ENCODE data around the gene SLAIN2. TPM values are rescaled to one million over a fixed set of nuclear protein-coding genes. Genes with fewer than 3 reads are reported as not detected.
"Not testable (repeated sequence)": the region's sequence is repeated elsewhere in the genome, so short reads cannot be mapped to it uniquely, and the experiment has no call there.

Gene SLAIN2
- polyA plus RNA-seq, 5 donors = 47.8 to 71.1 (median 64.6) TPM

- DNase-seq = no peak
Measured at GRCh38 chr4:48432017-48432416, 90.7 kb downstream of the SLAIN2 start.

GRCh38 chr4:48436318-48436717, 95.0 kb downstream of the SLAIN2 start:
- DNase-seq = no peak

GRCh38 chr4:48439988-48440387, 98.7 kb downstream of the SLAIN2 start:
- no peak for DNase-seq

- not testable (repeated sequence) for DNase-seq
Measured at GRCh38 chr4:48440914-48441313, 99.6 kb downstream of the SLAIN2 start.

GRCh38 chr4:48445704-48446103, 104.4 kb downstream of the SLAIN2 start:
- DNase-seq = no peak

GRCh38 chr4:48446642-48447041, 105.3 kb downstream of the SLAIN2 start:
- DNase-seq = no peak

- DNase-seq = no peak
Measured at GRCh38 chr4:48449151-48449550, 107.8 kb downstream of the SLAIN2 start.

- no peak for DNase-seq
Measured at GRCh38 chr4:48450740-48451139, 109.4 kb downstream of the SLAIN2 start.

- DNase-seq = not testable (repeated sequence)
Measured at GRCh38 chr4:48451656-48452055, 110.3 kb downstream of the SLAIN2 start.

GRCh38 chr4:48454591-48454990, 113.3 kb downstream of the SLAIN2 start:
- no peak for DNase-seq

- no peak for DNase-seq
Measured at GRCh38 chr4:48461000-48461399, 119.7 kb downstream of the SLAIN2 start.

GRCh38 chr4:48462363-48462762, 121.0 kb downstream of the SLAIN2 start:
- no peak for DNase-seq

GRCh38 chr4:48467442-48467841, 126.1 kb downstream of the SLAIN2 start:
- no peak for DNase-seq

GRCh38 chr4:48467891-48468290, 126.6 kb downstream of the SLAIN2 start:
- DNase-seq = no peak

GRCh38 chr4:48470137-48470536, 128.8 kb downstream of the SLAIN2 start:
- DNase-seq = no peak

- no peak for DNase-seq
Measured at GRCh38 chr4:48470570-48470969, 129.2 kb downstream of the SLAIN2 start.

GRCh38 chr4:48472794-48473193, 131.5 kb downstream of the SLAIN2 start:
- no peak for DNase-seq

GRCh38 chr4:48475770-48476169, 134.4 kb downstream of the SLAIN2 start:
- DNase-seq = no peak

Other genes with a start within 250 kb of the SLAIN2 start
- gene TXK, start 207.3 kb upstream of the SLAIN2 start, polyA plus RNA-seq (ENCODE audit: insufficient read depth in 1 of 5, insufficient read length in 5 of 5, low replicate concordance in 1 of 5) = 1 to 10 TPM; 2.7 to 5.3 (median 4.5) TPM
- 1 to 10 TPM; 6.8 to 9.5 (median 8.9) TPM for gene TEC, start 71.7 kb upstream of the SLAIN2 start, polyA plus RNA-seq (ENCODE audit: insufficient read depth in 1 of 5, insufficient read length in 5 of 5, low replicate concordance in 1 of 5)
- gene SLC10A4, start 141.8 kb downstream of the SLAIN2 start, polyA plus RNA-seq (ENCODE audit: insufficient read depth in 1 of 5, insufficient read length in 5 of 5, low replicate concordance in 1 of 5) = under 1 TPM; 0.25 to 0.43 (median 0.37) TPM
- gene ZAR1, start 148.7 kb downstream of the SLAIN2 start, polyA plus RNA-seq (ENCODE audit: insufficient read depth in 1 of 5, insufficient read length in 5 of 5, low replicate concordance in 1 of 5) = not detected

All from right lung (tissue), 5 donors.